HepG2 (cell line): Measurements from ENCODE around the gene MRI1. TPM values are rescaled to one million over a fixed set of nuclear protein-coding genes. Genes with fewer than 3 reads are reported as not detected.
A peak's percentile ranks its signal among the peaks of the same experiment; 100 is the strongest.

Experiments used
- AKAP8 ChIP-seq: sonication (generic); formaldehyde crosslinking; IDR thresholded peaks from 2 replicates; pipeline ENCODE4 v1.5.1; 2020; ENCODE audit warnings: mild to moderate bottlenecking, missing genetic modification reagents
- ATF7 ChIP-seq, 2 experiments: fragments of 450-650 bp in 1 of 2; sonication (generic) in 1 of 2; formaldehyde crosslinking in 1 of 2; IDR thresholded peaks; 2 replicates each; pipeline versions ENCODE4 v1.4.0 to v1.6.1; 2016 to 2020; ENCODE audit warnings: antibody characterized with exemption in 1 of 2, mild to moderate bottlenecking in 1 of 2, missing genetic modification reagents in 1 of 2
- DBP ChIP-seq: sonication (generic); formaldehyde crosslinking; IDR thresholded peaks from 2 replicates; pipeline ENCODE4 v1.4.0; 2020; ENCODE audit warnings: missing genetic modification reagents; ENCODE audit errors: not compliant biosample characterization
- DMTF1 ChIP-seq: sonication (generic); formaldehyde crosslinking; IDR thresholded peaks from 2 replicates; pipeline ENCODE4 v1.4.0; 2020; ENCODE audit warnings: mild to moderate bottlenecking, missing genetic modification reagents
- ELF4 ChIP-seq: sonication (generic); formaldehyde crosslinking; IDR thresholded peaks from 2 replicates; pipeline ENCODE4 v1.5.0; 2020; ENCODE audit warnings: missing genetic modification reagents, mild to moderate bottlenecking, moderate library complexity, borderline replicate concordance
- ETV5 ChIP-seq: IDR thresholded peaks from 2 replicates; pipeline ENCODE4 v1.6.1; 2018; ENCODE audit warnings: missing biosample characterization, missing genetic modification reagents, inconsistent platforms, borderline replicate concordance
- FIP1L1 ChIP-seq: fragments of 200-400 bp; formaldehyde crosslinking; IDR thresholded peaks from 2 replicates; pipeline ENCODE4 v1.6.1; 2018; ENCODE audit warnings: low read depth, mild to moderate bottlenecking, low read length, moderate library complexity, borderline replicate concordance; ENCODE audit not compliant: insufficient read depth
- MATR3 ChIP-seq: sonication (generic); formaldehyde crosslinking; IDR thresholded peaks from 2 replicates; pipeline ENCODE4 v1.4.0; 2020; ENCODE audit warnings: missing genetic modification reagents
- RNF219 ChIP-seq: sonication (generic); formaldehyde crosslinking; IDR thresholded peaks from 2 replicates; pipeline ENCODE4 v1.5.0; 2020; ENCODE audit warnings: mild to moderate bottlenecking, missing genetic modification reagents
- SUZ12 ChIP-seq: fragments of 150-350 bp; IDR thresholded peaks from 2 replicates; pipeline ENCODE4 v1.6.1; 2014; ENCODE audit warnings: low read depth, low read length
- ZBTB26 ChIP-seq: IDR thresholded peaks from 2 replicates; pipeline ENCODE4 v1.6.1; 2016; ENCODE audit warnings: missing compliant biosample characterization, missing genetic modification reagents, borderline replicate concordance
- ZFP90 ChIP-seq: sonication (generic); formaldehyde crosslinking; IDR thresholded peaks from 2 replicates; pipeline ENCODE4 v1.8.0; 2022; ENCODE audit warnings: missing genetic modification reagents, mild to moderate bottlenecking, inconsistent platforms, borderline replicate concordance
- ZNF331 ChIP-seq: sonication (generic); formaldehyde crosslinking; IDR thresholded peaks from 2 replicates; pipeline ENCODE4 v1.4.0; 2020; ENCODE audit warnings: missing genetic modification reagents
- ZNF512B ChIP-seq: sonication (generic); formaldehyde crosslinking; IDR thresholded peaks from 2 replicates; pipeline ENCODE4 v1.5.1; 2020; ENCODE audit warnings: missing genetic modification reagents, mild to moderate bottlenecking, borderline replicate concordance
- ZNF562 ChIP-seq: sonication (generic); formaldehyde crosslinking; IDR thresholded peaks from 2 replicates; pipeline ENCODE4 v1.8.0; 2022; ENCODE audit warnings: missing genetic modification reagents, borderline replicate concordance
- ZNF639 ChIP-seq: conservative IDR thresholded peaks from 2 replicates; pipeline ENCODE4 v1.6.1; 2018; ENCODE audit warnings: missing genetic modification reagents
- ZNF672 ChIP-seq: sonication (generic); formaldehyde crosslinking; IDR thresholded peaks from 2 replicates; pipeline ENCODE4 v1.8.1; 2022; ENCODE audit warnings: missing genetic modification reagents
- polyA plus RNA-seq, 8 experiments: library from polyadenylated mRNA; depleted of rRNA in 3 of 8; stranded (reverse) in 7 of 8; unstranded in 1 of 8; fragments of >200 nt; fragmentation: Illumina TruSeq in 4 of 8; extraction: Trizol in 4 of 8; gene quantifications; 2 replicates each; pipeline versions ENCODE4 v1.2.1 to v1.2.3, GENCODE V29; 2011 to 2016; ENCODE audit warnings: low read depth in 4 of 8, missing spikeins in 1 of 8, mixed read lengths in 1 of 8; ENCODE audit not compliant: insufficient read depth in 1 of 8
- total RNA-seq, 5 experiments: library from RNA; depleted of rRNA; stranded (reverse); fragments of >200 nt; fragmentation: Illumina TruSeq; extraction: Trizol; gene quantifications; 2 replicates each; pipeline ENCODE4 v1.2.3, GENCODE V29; 2016; ENCODE audit warnings: low read depth in 1 of 5

Gene MRI1
- total and polyA plus RNA-seq, 2 of the 13 experiments (the other 11 are each of a cell fraction or from before 2014, with no cell fraction given), result 20.1 to 20.6 TPM

- no peak for TF ChIP-seq RNF219
- TF ChIP-seq DMTF1 (CRISPR knock-in tag), result no peak
- TF ChIP-seq ELF4 (CRISPR knock-in tag), result no peak
- TF ChIP-seq ZBTB26 (CRISPR knock-in tag), result no peak
- no peak for TF ChIP-seq DBP (CRISPR knock-in tag)
- no peak for TF ChIP-seq ZNF562 (CRISPR knock-in tag)
- no peak for TF ChIP-seq ATF7 (IDR thresholded peaks at IDR 0.05)
- no peak for TF ChIP-seq ATF7 (CRISPR knock-in tag; IDR thresholded peaks at IDR 0.05)
- no peak for TF ChIP-seq FIP1L1
- TF ChIP-seq AKAP8, result no peak
- TF ChIP-seq ETV5 (CRISPR knock-in tag), result no peak; the same call in 1 of the 2 replicates
- no peak; the same call in 1 of the 2 replicates for TF ChIP-seq ZNF331 (CRISPR knock-in tag)
- no peak for TF ChIP-seq ZNF512B (CRISPR knock-in tag)
- TF ChIP-seq ZNF672, result no peak
- no peak for TF ChIP-seq ZFP90 (CRISPR knock-in tag)
- no peak for TF ChIP-seq MATR3
- TF ChIP-seq SUZ12, result peak; percentile 60
- TF ChIP-seq ZNF639, result no peak
Observed at GRCh38 chr19:13731147-13731964, 33.0 kb upstream of the MRI1 start (continued).
